NCI-H2029 (cell line): ENCODE results near the gene HACL1.
A peak's percentile ranks its signal among the peaks of the same experiment; 100 is the strongest.
"Not testable (repeated sequence)": the region's sequence is repeated elsewhere in the genome, so short reads cannot be mapped to it uniquely, and the experiment has no call there.

Experiments used
- DNase-seq: peaks from one replicate; lab custom pipeline; 2025; lab: John Stamatoyannopoulos, UW

Gene HACL1

DNA sequence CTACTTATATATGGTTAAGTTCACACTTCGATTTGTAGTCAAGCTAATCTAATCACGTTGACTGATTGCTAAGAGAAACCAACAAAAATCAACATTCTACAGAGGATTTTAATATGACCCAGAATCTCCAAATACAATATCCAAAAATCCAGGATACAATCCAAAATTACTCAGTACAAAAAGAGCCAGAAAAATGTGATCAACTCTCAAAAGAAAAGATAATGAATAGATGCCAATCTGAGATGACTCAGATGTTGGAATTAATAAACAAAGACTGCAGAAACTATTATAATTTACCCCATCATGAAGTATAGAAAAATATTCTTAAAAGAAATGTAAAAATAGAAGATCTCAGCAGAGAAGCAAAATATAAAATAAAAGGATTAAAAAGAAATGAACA is 22.3 kb downstream of the HACL1 start:
- DNase-seq, result no peak

DNA sequence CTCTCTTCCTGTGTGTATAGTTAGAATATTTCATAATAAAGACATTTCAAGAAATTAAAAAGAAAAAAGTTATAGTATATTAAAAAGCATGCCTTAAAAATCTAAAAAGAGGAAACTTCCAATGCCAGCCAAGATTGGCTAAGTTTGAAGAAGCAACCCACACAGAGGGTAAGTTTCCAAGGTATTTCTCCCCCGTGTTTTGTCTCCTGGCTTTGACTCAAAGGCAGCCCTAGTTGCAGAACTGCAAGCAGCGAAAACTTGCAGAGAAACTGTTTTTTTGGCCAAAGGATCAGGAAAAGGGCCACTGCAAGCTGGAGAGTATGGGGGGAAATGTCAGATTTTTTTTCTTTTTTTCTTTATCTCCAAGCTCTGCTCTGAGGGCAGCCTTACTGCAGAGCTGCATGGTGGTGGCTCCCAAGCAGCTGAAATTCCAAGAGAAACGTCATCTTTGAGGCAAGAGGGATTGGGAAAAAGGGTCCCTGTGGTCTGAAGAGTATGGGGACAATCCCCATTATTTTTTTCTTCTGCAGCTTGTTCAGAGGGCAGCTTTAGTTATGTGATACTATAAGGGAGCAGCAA is 23.0 kb downstream of the HACL1 start:
- DNase-seq, result no peak

DNA sequence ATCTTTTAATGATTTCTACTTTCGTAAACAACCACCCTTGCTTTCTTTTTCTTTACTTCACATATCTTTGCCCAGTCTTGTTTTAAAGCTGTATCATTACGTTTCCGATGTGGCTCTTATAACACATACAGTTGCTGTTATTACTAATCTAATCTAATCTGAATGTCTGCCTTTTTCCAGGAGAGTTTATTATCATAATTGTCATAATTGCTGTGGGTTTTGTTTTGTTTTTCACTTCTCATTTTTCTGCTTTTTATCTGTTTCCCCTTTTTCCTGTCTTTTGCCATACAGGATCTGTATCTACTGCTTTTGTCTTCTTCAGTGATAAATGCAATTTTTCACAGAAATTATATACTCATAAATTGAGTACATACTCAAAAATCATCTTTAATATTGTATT is 24.9 kb downstream of the HACL1 start:
- no peak for DNase-seq

DNA sequence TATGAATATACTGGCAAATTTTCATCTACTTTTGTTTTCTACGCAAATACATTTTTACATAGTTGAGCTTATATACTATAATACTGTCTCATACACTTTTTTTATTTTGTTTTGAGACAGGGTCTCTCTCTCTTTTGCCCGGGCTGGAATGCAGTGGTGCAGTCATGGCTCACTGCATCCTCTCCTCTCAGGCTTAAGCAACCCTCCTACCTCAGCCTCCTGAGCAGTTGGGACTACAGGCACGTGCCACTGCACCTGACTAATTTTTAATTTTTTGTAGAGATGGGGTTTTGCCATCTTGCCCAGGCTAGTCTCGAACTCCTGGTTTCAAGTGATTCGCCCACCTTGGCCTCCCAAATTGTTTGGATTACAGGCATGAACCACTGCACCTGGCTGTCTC is 25.9 kb downstream of the HACL1 start:
- no peak for DNase-seq

DNA sequence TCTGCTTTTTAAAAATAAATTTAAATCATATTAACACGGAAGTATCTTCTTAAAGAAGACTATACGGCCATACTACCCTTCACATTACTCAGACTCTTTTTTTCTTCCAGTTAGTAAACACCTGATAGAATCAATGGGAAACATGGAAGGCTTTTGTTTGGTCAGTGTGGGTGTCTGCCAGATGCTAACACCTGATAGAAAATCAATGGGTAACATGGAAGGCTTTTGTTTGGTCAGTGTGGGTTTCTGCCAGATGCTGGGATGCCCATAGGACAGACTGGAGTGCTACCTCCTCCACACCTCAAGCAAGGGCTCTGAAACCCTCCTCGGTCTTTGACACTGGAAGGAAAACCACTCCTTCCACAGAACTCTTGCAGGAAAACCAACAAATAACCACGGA is 29.2 kb downstream of the HACL1 start:
- DNase-seq, result peak; percentile 39

DNA sequence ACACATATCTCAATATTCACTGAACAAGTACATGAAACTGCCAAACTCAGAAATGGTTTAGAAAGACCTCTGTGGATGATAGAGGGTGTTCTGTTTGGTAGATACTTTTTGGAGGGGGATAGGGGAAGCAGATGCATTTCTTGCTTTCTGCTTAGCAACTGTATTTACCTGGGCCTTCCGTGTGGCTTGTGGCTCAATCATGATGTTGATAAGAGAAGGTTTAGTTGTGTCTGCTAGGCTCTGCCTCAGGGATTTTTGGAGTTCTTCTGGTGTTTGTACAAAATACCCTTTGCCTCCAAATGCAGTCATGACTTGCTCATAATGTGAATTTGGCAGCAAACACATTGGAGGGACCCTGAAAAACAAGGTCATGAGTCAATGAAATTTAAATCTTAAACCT is 38.2 kb downstream of the HACL1 start:
- DNase-seq, result no peak

DNA sequence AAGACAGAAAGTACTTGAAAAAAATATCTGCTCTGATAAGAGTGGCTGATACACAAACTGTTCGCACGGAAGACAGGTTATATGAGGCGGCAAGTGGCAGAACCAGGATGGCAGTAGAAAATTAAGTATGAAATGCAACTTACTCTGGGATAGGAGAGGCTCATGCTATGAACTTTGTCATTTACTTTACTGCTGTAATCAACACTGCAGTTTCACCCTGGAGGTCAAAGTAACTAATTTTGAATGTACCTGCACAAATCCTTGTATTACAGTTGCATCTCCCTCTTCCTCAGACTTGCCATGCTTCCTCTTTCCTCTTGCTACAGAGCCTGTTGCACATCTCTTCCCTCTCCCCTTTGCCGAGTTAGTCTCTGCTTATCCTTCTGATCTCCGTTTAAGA is 38.8 kb downstream of the HACL1 start:
- no peak for DNase-seq

DNA sequence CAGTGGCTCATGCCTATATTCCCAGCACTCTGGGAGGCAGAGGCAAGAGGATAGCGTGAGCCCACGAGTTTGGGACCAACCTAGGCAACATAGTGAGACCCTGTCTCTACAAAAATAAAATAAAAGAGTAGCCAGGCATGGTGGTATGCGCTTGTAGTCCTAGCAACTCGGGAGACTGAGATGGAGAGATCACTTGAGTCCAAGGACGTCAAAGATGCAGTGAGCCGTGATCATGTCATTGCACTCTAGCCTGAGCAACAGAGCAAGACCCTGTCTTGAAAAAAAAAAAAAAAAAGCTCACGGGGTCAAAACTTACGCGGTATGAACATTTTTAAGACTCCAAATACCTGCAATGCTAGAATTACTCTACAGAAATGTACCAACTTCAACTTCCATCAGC is 42.8 kb downstream of the HACL1 start:
- no peak for DNase-seq

DNA sequence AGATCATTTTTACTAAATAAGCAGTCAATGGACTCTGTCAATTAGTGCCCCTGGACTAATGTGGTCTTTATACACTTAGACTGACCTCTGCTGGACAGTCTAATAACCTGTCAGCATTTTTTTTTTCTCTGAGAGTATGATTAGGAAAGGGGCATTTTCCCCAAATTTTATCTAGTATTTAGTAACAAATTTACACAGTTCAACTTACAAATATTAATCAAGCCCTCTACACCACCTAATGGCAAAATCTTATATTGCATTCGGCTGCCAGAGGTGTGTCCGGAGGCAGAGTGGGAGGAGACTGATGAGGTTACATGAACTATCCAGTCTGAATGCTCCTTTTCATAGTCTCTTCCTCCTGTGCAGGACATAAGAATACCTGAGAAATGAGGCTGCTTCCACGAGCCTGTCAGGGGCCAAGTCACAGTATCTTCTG is 43.8 kb downstream of the HACL1 start:
- peak; percentile 58 for DNase-seq

DNA sequence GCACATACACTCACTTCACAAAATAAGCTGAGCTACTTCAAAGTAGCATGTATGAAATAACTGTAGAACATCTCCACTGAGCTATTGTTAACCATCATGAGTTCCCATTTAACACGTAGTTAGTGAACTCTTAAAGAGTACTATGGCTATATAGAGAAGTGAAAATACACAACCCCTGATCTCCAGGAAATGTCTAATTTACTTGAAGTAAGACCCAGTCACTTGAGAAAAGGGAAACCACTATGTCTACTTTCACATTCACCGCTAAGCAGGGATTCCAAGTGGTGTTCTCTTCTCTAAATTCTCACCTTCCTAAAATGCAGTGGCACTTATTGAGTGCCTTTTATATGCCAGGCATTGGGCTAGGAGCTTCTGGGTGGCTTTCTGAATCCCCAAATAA is 44.9 kb downstream of the HACL1 start:
- no peak for DNase-seq

DNA sequence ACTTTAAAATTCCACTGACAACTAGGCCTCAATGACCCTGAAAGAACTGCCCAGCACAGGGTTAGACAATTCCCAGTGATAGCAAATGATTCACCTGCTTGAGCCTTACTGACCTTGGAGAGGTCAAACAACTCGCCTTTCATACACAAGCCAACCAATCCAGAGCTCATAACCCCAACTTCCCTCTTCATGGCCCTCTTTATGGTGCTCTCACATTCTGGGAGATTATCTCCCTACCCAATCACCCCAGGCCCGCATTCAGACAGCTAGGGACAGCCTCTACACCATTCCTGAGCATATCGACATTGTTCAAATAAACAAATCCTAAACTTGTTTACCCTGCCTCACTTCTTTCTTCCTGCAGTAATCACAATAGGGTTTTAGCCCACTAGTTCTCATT is 47.6 kb downstream of the HACL1 start:
- no peak for DNase-seq

DNA sequence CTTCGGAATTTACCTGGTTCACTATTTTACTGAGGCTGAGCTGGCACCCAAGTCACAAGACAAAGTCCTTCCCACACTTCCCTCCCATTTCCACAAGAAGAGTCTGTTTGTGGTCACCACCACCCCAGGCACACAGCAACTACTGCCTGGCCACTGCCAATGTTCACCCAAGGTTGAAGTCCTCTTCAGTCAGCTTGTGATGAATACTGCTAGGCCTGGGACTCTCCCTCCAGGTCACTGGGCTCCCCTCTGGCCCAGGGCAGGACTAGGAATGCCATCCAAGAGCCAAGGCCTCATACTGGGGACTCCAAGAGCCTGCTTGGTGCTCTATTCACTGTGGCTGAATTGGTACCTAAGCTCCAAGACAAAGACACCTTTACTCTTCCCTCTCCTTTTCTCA is 49.5 kb downstream of the HACL1 start:
- no peak for DNase-seq

DNA sequence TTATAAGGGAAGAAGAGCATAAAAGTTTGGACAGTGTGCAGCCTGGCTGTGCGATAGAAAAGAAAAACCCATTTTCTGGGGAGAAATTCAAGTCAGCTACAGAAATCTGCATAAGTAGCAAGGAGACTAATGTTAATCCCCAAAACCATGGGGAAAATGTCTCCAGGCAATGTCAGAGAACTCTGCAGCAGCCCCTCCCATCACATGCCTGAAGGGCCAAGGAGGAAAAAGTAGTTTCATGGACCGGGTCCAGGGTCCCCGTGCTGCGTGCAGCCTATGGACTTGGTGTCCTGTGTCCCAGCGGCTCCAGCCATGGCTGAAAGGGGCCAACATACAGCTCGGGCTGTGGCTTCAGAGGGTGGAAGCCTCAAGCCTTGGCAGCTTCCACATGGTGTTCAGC is 51.5 kb downstream of the HACL1 start:
- DNase-seq, result no peak

DNA sequence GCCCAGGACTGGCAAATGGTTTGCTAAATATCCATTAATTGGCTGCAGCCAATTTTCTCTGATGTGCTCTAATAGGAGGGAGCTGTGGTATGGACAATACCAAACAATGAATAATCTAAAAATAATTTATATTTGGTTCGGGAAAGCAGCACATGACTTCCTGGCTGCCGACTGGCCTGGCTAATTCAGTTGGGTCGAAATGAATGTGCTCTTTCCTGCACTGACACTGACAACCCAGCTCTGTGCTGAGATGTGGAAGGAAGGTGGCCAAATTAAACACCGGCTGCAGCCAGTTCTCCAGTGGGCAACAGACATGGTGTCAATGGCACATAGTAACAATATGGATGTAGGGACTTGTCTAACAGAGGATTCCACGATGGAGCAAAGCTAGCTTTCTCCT is 58.8 kb downstream of the HACL1 start:
- DNase-seq, result no peak

DNA sequence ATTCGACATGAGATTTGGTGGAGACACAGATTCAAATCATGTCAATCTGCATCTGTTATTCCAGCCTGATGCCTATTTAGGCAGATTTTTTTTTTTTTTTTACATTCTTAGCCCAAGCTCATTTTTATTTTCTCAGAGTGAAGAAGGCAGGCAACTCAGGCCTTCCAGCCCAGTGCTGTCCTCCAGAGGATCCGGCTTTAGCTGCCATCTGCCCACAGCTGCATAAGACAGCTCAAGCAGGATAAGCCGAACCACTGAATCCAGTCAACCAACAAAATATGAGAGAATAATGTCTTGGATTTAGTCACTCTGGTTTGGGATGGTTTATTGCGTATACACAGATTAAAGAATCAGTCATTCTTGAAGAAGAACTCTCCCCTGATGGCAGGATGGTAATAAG is 60.0 kb downstream of the HACL1 start:
- DNase-seq, result no peak

DNA sequence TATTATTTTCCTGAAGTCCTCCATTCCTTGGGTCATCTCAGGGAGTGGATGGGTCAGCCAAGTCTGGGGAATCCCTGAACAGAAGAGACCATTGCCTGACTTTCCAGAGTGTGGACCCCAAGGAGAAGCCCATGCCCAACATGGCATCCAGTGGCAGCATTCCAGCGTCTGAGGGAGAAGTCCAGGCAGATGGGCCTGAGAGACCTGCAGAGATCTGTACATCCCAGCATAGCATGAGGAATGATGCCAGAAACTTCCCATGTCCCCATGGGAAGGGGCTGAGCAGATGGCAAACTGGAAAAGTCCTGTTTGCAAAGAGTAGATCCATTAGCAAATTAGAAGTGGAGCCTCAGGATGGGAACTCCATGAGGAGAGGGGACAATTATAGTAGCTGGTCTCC is 62.3 kb downstream of the HACL1 start:
- no peak for DNase-seq

DNA sequence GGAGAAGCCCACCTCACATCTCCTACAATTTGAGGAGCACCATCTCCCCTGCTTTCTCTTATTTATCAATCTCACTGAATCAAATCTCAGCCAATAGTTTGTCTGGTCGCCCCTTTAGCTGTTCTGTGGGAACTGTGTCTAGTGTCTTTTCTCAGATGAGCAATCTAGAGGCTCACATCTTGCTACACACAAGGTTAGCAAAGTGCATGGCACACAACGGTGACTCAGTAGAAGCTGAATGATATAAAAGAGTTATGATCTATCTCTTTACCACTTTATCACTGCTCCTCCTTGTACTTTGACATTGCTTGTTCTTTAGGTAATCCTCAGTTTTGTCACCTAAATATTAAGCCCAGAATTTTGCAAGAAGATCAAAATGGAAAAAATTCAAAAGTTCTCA is 63.0 kb downstream of the HACL1 start:
- DNase-seq, result no peak

DNA sequence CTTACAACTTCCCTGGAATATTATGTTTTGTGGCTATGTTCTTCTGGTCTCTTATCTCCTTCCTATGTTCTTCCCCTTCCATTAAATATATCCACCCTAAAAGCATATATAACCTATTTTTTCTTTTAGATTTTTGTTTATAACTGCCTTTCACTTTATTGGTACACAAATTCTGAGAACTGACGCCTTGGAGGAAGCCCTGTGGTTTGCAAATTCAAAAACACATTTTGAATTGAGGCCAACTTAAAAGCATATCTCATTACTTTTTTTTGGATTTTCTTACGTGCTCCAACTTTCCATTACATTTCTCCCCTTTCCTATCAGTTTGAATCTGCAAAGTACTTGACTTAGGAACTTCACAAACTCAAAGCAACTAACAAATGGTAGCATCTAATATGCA is 64.5 kb downstream of the HACL1 start:
- no peak for DNase-seq

DNA sequence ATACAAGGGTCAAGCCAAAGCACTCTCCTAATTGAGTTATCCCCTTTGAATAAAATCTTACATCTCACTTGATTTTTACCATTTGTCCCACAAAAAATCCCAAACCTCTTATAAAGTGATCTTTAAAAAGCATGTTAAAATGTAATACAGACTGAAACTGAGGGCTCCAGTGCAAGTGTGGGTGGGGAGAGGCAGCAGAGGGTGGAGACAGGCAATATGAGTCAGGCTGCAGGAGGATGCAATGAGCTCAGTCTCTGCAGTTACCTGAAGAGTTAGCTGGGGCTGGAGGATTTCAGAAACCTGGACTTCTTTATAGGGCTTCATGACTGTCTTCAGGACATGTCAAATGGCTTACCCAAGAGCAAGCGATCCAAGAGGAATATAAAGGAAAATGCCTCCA is 65.6 kb downstream of the HACL1 start:
- no peak for DNase-seq

DNA sequence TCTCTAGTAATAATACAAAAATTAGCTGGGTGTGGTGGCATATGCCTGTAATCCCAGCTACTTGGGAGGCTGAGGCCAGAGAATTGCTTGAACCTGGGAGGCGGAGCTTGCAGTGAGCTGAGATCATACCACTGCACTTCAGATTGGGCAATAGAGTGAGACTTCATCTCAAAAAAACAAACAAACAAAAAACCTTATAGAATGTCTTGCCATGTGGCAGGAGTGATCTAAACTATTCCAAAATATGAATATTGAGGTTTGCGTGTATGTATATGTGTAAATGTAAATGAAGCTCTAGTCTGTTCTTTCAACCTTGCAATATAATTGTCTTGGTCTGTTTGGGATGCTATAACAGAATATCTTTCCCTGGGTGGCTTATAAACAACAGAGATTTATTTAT is 68.8 kb downstream of the HACL1 start:
- not testable (repeated sequence) for DNase-seq

DNA sequence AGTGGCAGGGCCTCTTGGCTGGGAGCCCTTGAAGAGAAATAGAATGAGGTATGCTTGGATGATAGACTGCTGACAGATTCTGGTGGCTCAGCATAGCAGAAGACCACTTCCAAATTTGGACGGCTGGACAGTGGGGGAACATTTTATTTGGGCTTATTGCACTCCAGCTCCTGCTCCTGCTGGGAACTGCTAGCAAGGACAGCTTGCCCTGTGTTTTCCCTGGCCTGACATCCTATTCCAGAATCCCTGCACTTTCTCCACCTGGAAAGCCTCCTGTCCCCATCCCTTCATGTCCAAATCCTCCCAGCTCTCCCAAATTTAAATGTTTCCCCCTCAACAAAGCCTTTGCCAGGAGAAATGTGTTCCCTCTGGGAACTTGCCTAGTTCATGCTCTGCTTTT is 70.0 kb downstream of the HACL1 start:
- no peak for DNase-seq

DNA sequence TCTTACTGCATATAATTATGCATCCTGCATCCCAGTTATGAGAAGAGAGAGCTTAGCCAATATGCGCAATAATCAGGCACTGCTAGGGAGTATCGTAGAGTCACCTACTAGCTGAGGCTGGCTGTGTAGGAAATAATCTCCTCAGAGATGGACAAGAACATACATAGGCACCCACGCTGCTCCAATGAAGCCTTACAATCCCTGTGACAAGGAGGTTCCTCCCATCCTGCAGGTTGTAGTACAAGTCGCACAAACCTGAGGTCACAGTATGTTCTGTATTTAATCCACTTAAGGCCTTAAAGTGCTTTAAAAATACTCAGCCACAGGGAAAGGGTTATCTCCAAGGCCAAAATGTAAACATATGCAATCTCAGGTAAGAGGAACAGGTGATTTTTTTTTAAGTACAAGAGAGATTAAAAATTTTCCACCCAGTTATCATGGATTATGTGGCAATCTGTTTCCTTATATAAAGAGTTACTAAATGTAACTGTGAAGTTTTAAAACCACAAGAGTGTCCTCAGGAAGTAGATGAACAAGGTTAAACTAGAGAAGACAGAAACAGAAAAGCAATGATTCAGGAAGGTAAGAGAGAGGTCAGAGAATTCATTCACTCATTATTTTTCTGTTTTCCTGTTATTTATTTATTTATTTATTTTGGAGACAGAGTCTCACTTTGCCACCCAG is 72.4 kb downstream of the HACL1 start:
- no peak for DNase-seq

DNA sequence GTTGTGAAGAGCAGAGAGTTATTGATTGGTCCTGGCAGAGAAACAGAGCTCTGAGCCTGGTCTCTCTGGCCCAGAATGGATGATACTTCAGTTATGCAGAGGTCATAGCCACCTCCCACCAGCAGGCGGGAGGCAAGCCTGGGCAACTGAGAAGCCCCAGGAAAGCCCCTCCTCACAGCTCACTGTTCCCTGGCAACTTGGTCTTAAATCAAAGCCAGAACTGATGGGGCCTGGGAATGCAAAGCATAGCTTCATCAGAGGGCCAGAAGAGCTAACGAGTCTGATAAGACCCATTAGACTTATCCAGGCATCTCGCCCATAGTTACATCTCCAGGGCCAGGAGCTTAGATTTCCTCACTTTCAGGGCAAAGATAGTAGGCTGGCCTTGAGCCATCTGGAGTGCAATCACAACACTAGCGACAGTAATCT is 74.3 kb downstream of the HACL1 start:
- DNase-seq, result no peak

DNA sequence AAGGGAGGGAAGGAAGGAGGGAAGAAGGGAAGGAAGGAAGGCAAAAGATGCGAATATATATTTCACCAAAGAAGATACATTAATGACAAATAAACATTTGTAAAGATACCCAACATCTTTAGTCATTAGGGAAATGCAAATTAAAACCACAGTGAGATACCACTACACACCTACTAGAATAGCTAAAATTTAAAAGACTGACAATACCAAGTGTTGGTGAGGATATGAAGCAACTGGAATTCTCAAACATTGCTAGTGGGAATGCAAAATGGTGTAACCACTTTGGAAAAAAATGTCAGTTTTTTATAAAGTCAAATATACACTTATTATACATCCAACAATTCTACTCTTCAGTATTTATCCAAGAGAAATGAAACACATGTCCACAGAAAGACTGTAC is 75.6 kb downstream of the HACL1 start:
- DNase-seq, result no peak
